GM23248 (cell line): ENCODE measurements around the gene DENND11. TPM values are rescaled to one million over a fixed set of nuclear protein-coding genes. Genes with fewer than 3 reads are reported as not detected.
"Not testable (repeated sequence)": the region's sequence is repeated elsewhere in the genome, so short reads cannot be mapped to it uniquely, and the experiment has no call there.

Experiments used
- DNase-seq: peaks from one replicate; pipeline ENCODE4 v3.0.0-alpha.2; 2015
- H2AFZ ChIP-seq: fragments of 200-600 bp; sonication (generic); 2 replicates; pipeline ENCODE4 v1.6.1; 2016; ENCODE audit warnings: antibody characterized with exemption
- H3F3A ChIP-seq: fragments of 200-600 bp; sonication (generic); 2 replicates; pipeline ENCODE4 v1.6.1; 2016; ENCODE audit warnings: mild to moderate bottlenecking, antibody characterized with exemption, mixed run types; ENCODE audit not compliant: insufficient read depth
- H3K27ac ChIP-seq: fragments of 200-600 bp; sonication (generic); 2 replicates; pipeline ENCODE4 v1.5.1; 2016; ENCODE audit warnings: mild to moderate bottlenecking
- H3K27me3 ChIP-seq: fragments of 200-600 bp; sonication (generic); replicated peaks from 2 replicates; pipeline ENCODE4 v1.6.1; 2016; ENCODE audit warnings: mild to moderate bottlenecking; ENCODE audit not compliant: insufficient read depth
- H3K36me3 ChIP-seq: fragments of 200-600 bp; sonication (generic); 2 replicates; pipeline ENCODE4 v1.6.1; 2016; ENCODE audit warnings: low read depth, mild to moderate bottlenecking
- H3K4me1 ChIP-seq: fragments of 200-600 bp; sonication (generic); 2 replicates; pipeline ENCODE4 v1.6.1; 2016; ENCODE audit warnings: mild to moderate bottlenecking; ENCODE audit not compliant: insufficient read depth
- H3K4me2 ChIP-seq: fragments of 200-600 bp; sonication (generic); one replicate; pipeline ENCODE4 v1.6.1; 2016; ENCODE audit warnings: mild to moderate bottlenecking; ENCODE audit not compliant: unreplicated experiment
- H3K4me3 ChIP-seq: fragments of 200-600 bp; sonication (generic); 2 replicates; pipeline ENCODE4 v1.5.1; 2016; ENCODE audit warnings: mild to moderate bottlenecking
- H3K79me2 ChIP-seq: fragments of 200-600 bp; sonication (generic); 2 replicates; pipeline ENCODE4 v1.6.1; 2016; ENCODE audit warnings: mild to moderate bottlenecking; ENCODE audit not compliant: insufficient read depth
- H3K9ac ChIP-seq: fragments of 200-600 bp; sonication (generic); 2 replicates; pipeline ENCODE4 v1.6.1; 2016; ENCODE audit warnings: mild to moderate bottlenecking
- H3K9me2 ChIP-seq: fragments of 200-600 bp; sonication (generic); 2 replicates; pipeline ENCODE4 v1.6.1; 2016; ENCODE audit warnings: mixed run types, mild to moderate bottlenecking, moderate library complexity; ENCODE audit not compliant: insufficient read depth
- H3K9me3 ChIP-seq: fragments of 200-600 bp; sonication (generic); one replicate; pipeline ENCODE4 v1.6.1; 2017; ENCODE audit warnings: low read depth
- H4K20me1 ChIP-seq: fragments of 200-600 bp; sonication (generic); 2 replicates; pipeline ENCODE4 v1.6.0; 2016; ENCODE audit not compliant: insufficient read depth
- EZH2 ChIP-seq: fragments of 200-600 bp; sonication (generic); IDR thresholded peaks from 2 replicates; pipeline ENCODE4 v1.6.1; 2018; ENCODE audit warnings: antibody characterized with exemption, mild to moderate bottlenecking; ENCODE audit not compliant: insufficient read depth, poor library complexity, severe bottlenecking
- EZH2phosphoT487 ChIP-seq: fragments of 200-600 bp; sonication (generic); IDR thresholded peaks from 2 replicates; pipeline ENCODE4 v1.6.1; 2018; ENCODE audit warnings: antibody characterized with exemption, moderate library complexity, mild to moderate bottlenecking, low read depth; ENCODE audit not compliant: insufficient read depth
- WGBS, 2 experiments: methylation state at CpG; one replicate each; pipeline ENCODE4 v1.1.6; 2015 to 2017; ENCODE audit warnings: low lambda C conversion rate in 2 of 2, low coverage in 1 of 2; ENCODE audit errors: missing lambda C conversion rate in 2 of 2; 5-methylcytosine and 5-hydroxymethylcytosine counted together
- in situ Hi-C: fragments of 300-500 bp; cut with MboI; formaldehyde crosslinking; loops from 2 replicates; pipeline ENCODE4 v1.15.0; 2020
- polyA plus RNA-seq: library from polyadenylated mRNA; unstranded; fragments of >200 nt; fragmentation: Nextera tagmentation; extraction: Ambion mirVana; gene quantifications from 2 replicates; pipeline ENCODE4 v1.2.1, GENCODE V29; 2016
- total RNA-seq: library from RNA; depleted of rRNA; stranded (reverse); fragments of >200 nt; shearing (Covaris generic); gene quantifications from 2 replicates; pipeline ENCODE4 v1.2.3, GENCODE V29; 2014

The DENND11 gene
- total and polyA plus RNA-seq, 2 experiments from 2014 or later: 0.43 to 3.0 TPM

- TF ChIP-seq EZH2 (no peak), EZH2phosphoT487 (no peak)
- in situ Hi-C loops: no loop called here
- no peak overlapping the region for H3K27ac ChIP-seq
- no peaks in the 10 kb centered on the region for H3K27me3 ChIP-seq
- H3K4me2 ChIP-seq: no peak overlapping the region
- H3K4me3 ChIP-seq: no peak overlapping the region
- H3K9me2 ChIP-seq: 0 out of 2 replicates have a peak, but pooled peaks cover 4% of the 10 kb centered on the region
- H3K9ac ChIP-seq: no peak overlapping the region
- H3K36me3 ChIP-seq: no peaks in the 10 kb centered on the region
- no peaks in the 10 kb centered on the region for H3K4me1 ChIP-seq
- H3K79me2 ChIP-seq: no peaks in the 10 kb centered on the region; the same call in 1 of the 2 replicates
- H3K9me3 ChIP-seq: no peaks in the 10 kb centered on the region
- H3F3A ChIP-seq: no peaks in the 10 kb centered on the region
- 79 to 80% methylated on average over 4 of the region's 4 CpGs for WGBS, 2 experiments
- DNase-seq: no peak
- no peak overlapping the region for H2AFZ ChIP-seq
- H4K20me1 ChIP-seq: no peaks in the 10 kb centered on the region
Measured at GRCh38 chr7:141691961-141692360, 10.0 kb downstream of the DENND11 start.

- in situ Hi-C loops: no loop called here
- no peak overlapping the region for H3K4me2 ChIP-seq
- no peaks in the 10 kb centered on the region for H3K36me3 ChIP-seq
- no peak overlapping the region for H3K27ac ChIP-seq
- no peaks in the 10 kb centered on the region for H4K20me1 ChIP-seq
- no peaks in the 10 kb centered on the region; the same call in 1 of the 2 replicates for H3K79me2 ChIP-seq
- H3K9me2 ChIP-seq: 0 out of 2 replicates have a peak, but pooled peaks cover 4% of the 10 kb centered on the region
- TF ChIP-seq EZH2phosphoT487 (no peak), EZH2 (no peak)
- 77 to 82% methylated on average over 3 of the region's 3 CpGs for WGBS, 2 experiments
- H3F3A ChIP-seq: no peaks in the 10 kb centered on the region
- no peak for DNase-seq
- no peak overlapping the region for H3K4me3 ChIP-seq
- H3K4me1 ChIP-seq: no peaks in the 10 kb centered on the region
- H3K27me3 ChIP-seq: no peaks in the 10 kb centered on the region
- no peak overlapping the region for H3K9ac ChIP-seq
- H2AFZ ChIP-seq: no peak overlapping the region
- H3K9me3 ChIP-seq: no peaks in the 10 kb centered on the region
Measured at GRCh38 chr7:141691540-141691939, 10.4 kb downstream of the DENND11 start.

- H4K20me1 ChIP-seq, H3K27me3 ChIP-seq, H3K4me3 ChIP-seq, H3K9me3 ChIP-seq, H2AFZ ChIP-seq, H3K9ac ChIP-seq, H3K4me1 ChIP-seq, H3K9me2 ChIP-seq, H3F3A ChIP-seq, H3K4me2 ChIP-seq, in situ Hi-C loops, H3K27ac ChIP-seq, H3K79me2 ChIP-seq, H3K36me3 ChIP-seq, DNase-seq: not testable (repeated sequence)
- WGBS, 2 experiments: 94 to 97% methylated on average over 3 of the region's 3 CpGs
Measured at GRCh38 chr7:141689072-141689825, 12.7 kb downstream of the DENND11 start.

GRCh38 chr7:141688043-141688442, 13.9 kb downstream of the DENND11 start:
- no peaks in the 10 kb centered on the region for H4K20me1 ChIP-seq
- no peak for DNase-seq
- no peak overlapping the region for H3K9ac ChIP-seq
- H2AFZ ChIP-seq: no peak overlapping the region
- TF ChIP-seq EZH2 (no peak), EZH2phosphoT487 (no peak)
- no peaks in the 10 kb centered on the region for H3K36me3 ChIP-seq
- H3K79me2 ChIP-seq: no peaks in the 10 kb centered on the region
- no peak overlapping the region for H3K4me2 ChIP-seq
- WGBS, 2 experiments: 89 to 90% methylated on average over 5 of the region's 5 CpGs
- no peaks in the 10 kb centered on the region for H3F3A ChIP-seq
- no peak overlapping the region for H3K4me3 ChIP-seq
- in situ Hi-C loops: no loop called here
- H3K9me3 ChIP-seq: no peaks in the 10 kb centered on the region
- no peaks in the 10 kb centered on the region for H3K4me1 ChIP-seq
- no peak overlapping the region for H3K27ac ChIP-seq
- H3K27me3 ChIP-seq: no peaks in the 10 kb centered on the region
- 0 out of 2 replicates have a peak, but pooled peaks cover 4% of the 10 kb centered on the region for H3K9me2 ChIP-seq

- 90 to 92% methylated on average over 6 of the region's 6 CpGs for WGBS, 2 experiments
- in situ Hi-C loops: no loop called here
- Histone ChIP-seq H3K27ac (no peak overlapping the region), H3F3A (no peaks in the 10 kb centered on the region), H2AFZ (no peak overlapping the region), H3K9ac (no peak overlapping the region), H3K4me1 (no peaks in the 10 kb centered on the region), H3K9me3 (no peaks in the 10 kb centered on the region), H3K4me2 (no peak overlapping the region), H3K79me2 (no peaks in the 10 kb centered on the region), H3K4me3 (no peak overlapping the region), H3K9me2 (no peaks in the 10 kb centered on the region), H3K27me3 (no peaks in the 10 kb centered on the region), H4K20me1 (no peaks in the 10 kb centered on the region), H3K36me3 (no peaks in the 10 kb centered on the region)
- no peak for DNase-seq
- TF ChIP-seq EZH2: no peak
Measured at GRCh38 chr7:141686670-141687069, 15.3 kb downstream of the DENND11 start.
